NOMO-1 treated with DMSO at 0.1 percent for 48 hours (cell line): Measurements from ENCODE around the gene TOP1.
"Not testable (repeated sequence)": the region's sequence is repeated elsewhere in the genome, so short reads cannot be mapped to it uniquely, and the experiment has no call there.

Experiments used
- DNase-seq: peaks from one replicate; lab custom pipeline; 2025; ENCODE audit not compliant: unreplicated experiment; lab: John Stamatoyannopoulos, UW

TOP1 gene

DNA sequence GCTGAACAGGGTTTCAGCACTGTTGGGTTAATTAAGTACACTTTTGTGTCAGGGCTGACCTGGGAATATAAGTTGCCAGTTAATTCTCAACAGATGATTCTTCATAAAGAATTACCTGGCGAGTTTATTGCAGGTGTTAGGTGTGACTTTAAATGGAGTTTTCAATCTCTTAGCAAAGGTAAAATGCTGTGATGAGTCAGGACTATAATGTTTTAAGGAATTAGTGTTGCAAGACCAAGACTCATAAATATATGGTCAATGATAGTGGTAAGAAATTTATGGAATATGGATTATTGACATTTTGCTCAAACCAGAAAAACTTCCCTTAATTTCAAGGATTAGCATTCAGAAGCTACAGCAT, 58.7 kb downstream of the TOP1 start:
- DNase-seq, result no peak

DNA sequence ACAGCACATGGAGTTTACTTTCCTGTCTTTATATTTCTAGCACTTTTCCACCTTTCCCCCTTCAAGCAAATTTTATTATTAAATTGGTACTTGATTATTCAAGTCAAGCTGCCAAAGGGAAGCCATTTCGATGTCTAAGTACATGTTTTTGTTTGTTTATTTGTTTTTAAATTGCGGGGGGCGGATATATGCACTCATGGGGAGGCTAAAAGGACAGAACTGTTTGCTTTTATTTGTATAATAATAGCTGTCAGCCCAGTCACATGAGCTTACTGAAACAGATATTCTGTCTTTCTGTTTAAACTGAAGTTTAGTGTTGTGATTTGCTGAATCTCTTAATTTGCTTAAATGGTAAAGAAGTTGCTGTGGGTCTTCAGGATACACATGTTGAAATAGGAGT, 59.2 kb downstream of the TOP1 start:
- no peak for DNase-seq

DNA sequence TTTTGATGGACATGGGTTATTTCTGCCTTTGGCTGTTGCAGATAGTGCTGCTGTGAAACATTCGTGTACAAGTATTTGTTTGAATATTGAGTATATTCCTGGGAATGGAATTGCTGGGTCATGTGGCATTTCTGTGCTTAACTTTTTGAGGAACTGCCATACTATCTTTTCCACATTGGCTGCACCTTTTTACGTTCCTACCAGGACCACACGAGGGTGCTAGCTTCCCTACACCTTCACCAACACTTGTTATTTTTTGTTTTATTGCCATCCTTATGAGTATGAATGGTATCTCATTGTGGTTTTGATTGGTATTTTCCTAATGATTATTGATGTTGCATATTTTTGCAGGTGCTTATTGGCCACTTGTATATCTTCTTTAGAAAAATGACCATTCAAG, 60.9 kb downstream of the TOP1 start:
- DNase-seq, result no peak

DNA sequence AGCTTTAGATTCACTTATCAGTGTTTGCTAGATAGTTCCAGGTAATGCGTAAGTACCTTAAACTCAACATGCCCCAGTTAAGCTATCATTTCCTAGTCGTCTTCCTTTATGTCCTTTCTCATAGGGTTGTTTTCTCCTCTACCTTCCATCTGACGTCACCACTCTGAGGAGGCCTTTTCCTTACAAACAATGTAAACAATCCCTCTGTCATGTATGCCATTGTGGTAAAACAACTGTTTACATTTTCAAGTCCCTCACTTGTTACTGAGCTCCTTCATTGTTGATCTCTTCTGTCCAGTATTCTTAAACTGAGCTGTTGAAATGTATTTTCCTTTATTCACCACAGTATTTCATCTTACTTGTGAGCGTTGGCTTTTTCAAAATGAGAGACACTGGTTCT, 63.3 kb downstream of the TOP1 start:
- DNase-seq, result no peak

DNA sequence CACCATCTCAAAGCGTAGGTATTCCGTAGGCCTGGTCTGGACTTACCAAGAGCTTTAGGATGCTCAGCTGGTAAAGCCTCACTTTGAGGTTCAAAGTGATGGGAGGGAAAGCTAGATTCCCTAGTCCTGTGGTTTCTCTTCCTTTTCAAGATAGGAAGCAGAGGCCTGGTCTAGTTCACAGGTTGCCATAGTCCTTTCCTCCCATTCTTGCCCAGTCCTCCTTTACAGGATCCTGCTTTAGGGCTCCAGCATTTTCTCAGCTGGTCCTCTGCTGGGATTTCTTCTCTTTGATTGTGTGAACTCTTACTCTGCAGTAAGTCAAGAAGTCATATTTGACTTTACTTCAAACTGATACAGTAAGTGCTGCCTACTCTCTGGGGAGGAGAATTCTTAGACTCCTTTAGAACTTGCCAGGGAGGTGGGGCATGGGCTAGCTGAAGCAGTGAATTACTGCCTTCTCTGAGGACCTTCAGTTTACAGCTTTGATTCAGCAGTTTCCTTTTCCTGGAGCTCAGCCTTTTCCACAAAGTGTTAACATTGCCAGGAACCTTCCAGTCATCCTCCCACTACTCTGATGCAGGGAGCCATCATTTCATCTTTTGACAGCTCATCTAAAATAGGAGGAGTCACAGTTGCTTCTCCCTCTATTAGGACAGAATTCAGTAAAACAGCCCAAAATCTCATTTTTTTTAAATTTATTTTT, 65.9 kb downstream of the TOP1 start:
- DNase-seq, result no peak

DNA sequence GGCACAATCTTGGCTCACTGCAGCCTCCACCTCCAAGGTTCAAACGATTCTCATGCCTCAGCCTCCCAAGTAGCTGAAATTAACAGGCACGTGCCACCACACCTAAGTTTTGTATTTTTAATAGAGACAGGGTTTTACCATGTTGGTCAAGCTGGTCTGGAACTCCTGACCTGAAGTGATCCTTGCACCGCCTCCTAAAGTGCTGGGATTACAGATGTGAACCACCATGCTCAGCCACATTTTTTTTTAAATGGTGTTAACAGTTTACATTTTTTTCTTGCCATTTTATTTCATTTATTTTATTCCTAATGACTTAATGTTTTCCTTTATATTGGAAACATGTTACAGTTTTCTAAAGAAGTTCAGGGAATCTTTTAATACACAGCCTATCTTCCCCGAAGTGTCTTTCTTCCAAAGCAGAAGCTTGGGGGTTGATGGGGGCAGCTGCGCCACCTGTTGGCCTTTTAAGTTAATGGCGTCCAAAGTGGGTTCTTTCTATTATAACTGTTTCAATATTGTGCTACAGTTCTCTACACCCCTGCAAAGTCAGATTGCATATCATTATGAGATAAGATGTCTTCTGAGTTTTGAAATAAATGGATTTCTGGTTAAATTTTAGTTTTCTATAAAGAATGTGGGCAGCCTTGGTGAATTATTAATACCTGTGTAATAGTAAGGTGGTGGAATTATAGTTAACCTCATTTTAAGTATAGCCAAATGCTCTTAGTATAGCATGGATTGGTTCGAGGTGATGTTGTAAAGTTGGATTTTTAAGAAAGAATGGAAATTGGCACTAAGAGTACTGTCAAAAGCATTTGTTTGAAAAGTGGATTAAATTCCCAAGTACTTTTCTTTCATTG, 66.7 kb downstream of the TOP1 start:
- DNase-seq, result peak; percentile 61

DNA sequence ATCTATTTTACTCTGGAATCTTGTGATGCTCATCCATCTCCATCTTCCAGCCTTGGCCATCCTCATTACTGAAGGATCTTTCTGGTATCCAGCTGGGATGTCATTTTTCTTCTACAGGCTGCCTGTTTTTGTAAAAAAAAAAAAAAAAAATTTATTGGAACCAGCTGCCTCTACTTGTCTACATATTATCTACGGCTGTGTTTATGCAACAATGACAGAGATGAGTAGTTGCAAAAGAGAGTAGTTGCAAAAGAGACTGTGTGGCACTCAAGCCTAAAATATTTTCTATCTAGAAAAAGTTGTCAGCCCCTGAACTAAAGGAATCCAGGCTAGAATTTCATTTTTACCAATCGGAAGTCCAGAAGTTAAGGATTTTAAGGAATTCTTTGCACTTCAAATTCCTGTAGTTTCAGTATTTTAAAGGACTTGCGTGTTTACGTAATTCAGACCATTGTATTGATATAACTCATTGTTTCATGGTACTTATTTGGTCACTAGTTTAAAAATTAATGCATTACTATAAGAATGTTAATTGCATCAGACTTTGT, 70.2 kb downstream of the TOP1 start:
- DNase-seq, result peak; percentile 39

DNA sequence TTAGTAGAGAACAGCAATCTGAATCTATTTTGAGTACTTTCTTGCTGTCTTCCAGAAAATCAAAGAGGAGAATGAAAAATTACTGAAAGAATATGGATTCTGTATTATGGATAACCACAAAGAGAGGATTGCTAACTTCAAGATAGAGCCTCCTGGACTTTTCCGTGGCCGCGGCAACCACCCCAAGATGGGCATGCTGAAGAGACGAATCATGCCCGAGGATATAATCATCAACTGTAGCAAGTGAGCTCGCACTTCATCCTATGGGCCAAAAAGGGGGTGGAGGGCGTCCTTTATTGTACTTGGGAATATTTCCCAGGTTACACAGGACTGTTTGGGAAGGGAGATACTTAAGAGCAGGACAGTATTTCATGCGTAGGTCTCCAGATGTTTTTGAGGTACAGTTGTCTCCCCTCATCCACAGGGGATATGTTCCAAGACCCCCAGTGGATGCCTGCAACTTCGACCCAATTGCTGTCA, 71.4 kb downstream of the TOP1 start:
- DNase-seq, result no peak

DNA sequence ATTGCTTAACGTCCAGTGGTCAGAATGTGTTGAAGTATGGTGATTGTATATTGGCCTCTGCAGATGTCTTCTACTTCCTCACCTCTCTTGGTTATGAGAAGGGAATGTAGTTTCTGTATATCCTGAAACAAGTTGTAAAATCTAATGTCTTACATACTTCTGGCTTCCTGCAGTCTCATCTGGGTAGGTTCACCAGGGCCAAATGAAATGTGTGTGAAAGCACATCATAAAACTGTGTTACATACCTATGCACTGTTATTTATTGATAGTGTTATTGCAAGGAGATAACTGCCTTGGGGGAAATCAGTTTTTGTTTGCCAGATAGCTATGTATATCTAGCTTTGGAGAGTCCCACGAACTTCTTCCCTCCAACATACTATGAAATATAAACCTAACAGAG, 73.0 kb downstream of the TOP1 start:
- no peak for DNase-seq

DNA sequence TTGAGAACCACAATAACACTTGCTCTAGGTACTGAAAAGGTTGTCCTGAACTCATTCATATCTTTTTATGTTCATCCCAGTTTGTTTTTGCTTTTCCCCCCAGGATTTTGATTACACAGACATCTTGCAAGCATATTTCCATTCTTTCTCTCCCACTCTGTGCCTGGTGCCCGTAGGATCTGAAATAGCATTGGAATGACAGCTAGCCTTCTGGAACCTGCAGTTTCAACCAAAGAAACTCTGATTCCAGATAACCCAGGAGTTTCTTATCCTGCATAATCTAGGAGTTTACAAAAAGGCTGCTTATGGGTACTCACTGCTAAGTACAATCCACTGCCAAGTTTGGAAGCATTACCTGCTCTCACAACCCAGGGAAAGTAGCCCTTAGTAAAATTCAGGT, 79.9 kb downstream of the TOP1 start:
- DNase-seq, result no peak

DNA sequence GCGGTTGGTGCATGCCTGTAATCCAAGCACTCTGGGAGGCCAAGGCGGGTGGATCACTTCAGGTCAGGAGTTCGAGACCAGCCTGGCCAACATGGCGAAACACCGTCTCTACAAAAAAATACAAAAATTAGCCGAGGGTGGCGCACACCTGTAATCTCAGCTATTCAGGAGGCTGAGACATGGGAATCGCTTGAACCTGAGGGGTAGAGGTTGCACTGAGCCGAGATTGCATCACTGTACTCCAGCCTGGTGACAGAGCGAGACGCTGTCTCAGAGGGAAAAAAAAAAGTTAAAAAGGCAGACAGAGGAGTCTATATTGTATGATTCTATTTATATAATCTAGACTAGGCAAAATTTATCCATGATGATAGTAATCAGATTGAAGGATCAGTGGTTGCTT, 81.4 kb downstream of the TOP1 start:
- no peak for DNase-seq

DNA sequence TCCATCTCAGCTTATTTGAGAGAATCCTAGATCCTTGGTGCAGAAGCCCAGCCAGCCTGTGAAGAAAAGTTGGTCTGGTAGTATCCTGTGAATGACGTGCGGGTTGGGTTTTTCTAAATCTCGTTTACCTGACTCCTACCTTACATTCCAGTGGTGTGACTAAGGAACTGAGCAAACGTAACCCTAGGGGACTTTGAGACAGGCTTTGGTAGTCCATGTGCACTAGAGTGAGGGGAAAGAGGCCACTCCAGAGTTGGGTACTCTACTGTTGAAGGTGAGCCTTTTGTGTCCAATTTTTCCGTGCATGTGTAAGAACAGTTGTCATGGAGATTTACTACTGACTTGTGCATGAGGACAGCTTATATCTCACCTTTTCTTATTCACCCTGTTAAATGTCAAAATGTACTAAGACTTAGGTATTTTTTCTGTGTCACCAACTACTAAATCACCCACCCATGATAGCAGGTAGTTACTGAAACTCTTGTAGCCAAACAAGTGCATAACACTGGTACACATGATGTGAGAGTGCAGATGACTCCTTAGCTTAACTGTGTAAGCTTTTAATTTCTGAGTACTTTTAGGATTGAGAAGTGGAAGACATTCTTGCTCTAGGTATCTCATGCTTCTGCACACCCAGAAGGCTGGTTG, 82.4 kb downstream of the TOP1 start:
- no peak for DNase-seq

DNA sequence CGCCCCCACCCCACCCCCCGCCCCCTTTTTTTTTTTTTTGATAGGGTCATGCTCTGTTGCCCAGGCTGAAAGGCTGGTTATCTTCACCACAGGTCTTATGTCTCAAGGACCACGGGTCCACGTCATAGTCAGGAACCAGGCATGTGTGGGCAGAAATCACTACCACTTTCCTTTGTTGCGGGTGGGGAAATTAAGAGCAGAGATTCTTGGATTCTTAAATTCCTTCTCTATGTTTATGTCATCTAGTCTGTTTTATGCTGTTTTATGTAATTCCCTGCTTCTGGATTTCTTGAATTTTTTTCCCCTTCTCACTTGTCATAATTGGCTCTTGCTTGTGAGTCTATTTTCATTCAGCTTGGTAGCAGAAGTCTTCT, 82.9 kb downstream of the TOP1 start:
- no peak for DNase-seq

DNA sequence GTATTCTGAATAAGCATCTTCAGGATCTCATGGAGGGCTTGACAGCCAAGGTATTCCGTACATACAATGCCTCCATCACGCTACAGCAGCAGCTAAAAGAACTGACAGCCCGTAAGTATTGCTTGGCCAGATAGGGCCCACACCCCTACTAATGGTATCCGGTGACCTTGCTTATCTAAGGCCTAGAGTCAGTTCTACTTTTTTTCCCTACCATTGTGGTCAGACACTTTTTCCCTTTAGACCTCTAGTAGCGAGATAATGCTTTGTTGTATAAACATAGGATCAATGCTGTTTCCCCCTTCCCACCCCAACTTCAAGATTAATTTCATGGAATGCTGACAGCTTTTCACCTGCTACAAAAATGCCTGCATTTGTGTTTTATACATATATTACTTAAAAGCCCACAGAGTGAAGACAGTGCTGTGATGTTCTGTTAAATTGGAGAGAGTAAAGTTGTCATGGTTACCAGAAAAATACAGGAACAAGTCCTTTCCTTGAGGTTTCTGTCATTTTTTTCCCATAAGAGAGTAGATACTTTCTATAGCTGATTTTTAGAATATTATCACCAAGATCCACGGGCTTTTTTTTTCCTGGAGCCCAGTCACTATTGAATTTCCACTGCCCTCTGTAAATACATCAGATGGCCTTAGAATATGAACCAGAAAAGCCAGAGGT, 87.8 kb downstream of the TOP1 start:
- no peak for DNase-seq

DNA sequence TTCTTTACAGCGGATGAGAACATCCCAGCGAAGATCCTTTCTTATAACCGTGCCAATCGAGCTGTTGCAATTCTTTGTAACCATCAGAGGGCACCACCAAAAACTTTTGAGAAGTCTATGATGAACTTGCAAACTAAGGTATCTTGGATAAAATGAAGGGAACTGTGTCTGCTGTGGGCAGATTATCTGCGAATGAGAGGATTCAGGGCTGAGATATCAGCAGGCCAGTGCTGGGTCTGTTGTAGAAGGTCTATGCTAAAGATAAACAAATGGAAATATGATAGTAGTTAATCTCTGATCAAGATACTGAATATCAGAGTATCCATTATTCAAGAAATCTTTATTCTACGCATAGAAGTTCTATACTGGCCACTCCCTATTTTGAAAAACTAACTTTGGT, 89.5 kb downstream of the TOP1 start:
- not testable (repeated sequence) for DNase-seq

DNA sequence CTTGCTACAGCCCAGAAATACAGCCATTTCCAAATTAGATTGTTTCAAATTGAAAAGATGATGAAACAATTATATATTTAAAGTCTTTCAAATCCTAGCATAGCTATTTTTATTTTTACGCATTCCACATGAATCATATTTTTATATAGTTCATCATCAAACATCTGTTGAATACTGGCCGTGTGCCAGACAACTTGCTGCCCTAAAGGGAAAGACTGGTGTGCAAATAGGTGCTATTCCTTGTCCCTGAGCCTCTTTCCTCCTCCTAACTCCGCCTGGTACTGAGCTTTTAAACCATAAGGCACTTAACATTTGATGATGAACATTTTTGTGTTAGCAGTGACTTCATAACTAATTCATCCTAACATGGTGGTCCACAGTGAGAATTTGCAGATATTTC, 90.0 kb downstream of the TOP1 start:
- no peak for DNase-seq

DNA sequence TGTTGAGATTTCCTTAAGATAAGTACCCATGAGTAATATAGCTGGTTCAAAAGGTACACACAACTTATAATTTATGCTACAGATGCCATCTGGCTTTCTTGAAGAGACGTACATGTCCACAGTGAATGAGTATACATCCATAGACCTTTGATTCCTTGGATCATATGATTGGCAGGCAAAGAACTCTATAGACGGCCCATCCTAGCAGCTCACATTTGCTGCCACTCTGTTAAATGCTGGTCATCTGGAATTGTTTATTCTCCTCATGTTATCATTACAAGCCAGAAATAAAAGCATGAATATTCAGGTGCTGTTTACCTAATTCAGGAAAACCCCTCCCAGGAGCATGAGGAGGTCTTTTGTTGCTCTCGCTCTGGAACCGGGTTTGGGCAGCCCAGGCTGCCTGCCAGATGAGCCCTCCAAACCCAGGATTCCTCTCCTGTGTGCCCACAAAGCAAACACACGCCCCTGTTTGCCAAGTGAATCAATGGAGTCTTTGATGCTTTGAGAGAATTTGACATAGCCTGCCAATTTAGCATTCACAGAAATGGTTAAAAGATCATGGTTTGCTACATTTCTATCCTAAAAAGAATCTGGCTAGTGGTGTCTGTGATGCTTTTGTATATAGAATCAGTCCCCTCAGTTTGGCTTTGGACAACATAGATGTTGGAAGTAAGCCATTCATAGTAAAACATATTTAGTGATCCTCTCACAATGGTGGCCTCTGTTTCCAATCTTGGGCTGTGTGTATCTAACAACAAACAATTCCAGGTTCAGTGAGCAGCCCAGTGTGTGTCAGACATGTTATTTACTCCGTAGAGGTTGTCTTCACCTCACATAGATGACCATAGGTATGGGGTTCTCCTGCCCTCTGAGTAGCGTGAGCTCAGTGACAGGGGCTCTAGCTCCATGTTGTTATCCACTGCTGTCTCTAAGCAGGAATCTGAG, 91.3 kb downstream of the TOP1 start:
- no peak for DNase-seq

DNA sequence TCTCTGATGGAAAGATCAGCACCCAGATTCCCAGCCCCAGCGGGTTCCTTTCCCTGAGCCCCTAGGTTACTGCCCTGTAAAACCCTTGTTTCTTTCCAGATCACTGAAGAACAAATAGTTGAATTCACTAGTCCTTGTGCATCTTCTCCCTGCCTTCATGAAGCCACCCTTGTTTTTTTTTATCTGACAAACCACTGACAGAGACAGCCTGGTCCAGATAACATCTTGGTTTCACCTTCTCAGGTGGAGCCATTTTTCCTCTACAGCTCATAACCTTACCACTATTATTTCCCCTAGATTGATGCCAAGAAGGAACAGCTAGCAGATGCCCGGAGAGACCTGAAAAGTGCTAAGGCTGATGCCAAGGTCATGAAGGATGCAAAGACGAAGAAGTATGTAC, 92.8 kb downstream of the TOP1 start:
- DNase-seq, result no peak

DNA sequence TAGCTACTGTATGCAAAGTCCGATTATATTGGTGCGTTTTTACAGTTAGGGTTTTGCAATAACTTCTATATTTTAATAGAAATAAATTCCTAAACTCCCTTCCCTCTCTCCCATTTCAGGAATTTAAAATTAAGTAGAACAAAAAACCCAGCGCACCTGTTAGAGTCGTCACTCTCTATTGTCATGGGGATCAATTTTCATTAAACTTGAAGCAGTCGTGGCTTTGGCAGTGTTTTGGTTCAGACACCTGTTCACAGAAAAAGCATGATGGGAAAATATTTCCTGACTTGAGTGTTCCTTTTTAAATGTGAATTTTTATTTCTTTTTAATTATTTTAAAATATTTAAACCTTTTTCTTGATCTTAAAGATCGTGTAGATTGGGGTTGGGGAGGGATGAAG, 95.0 kb downstream of the TOP1 start:
- no peak for DNase-seq

DNA sequence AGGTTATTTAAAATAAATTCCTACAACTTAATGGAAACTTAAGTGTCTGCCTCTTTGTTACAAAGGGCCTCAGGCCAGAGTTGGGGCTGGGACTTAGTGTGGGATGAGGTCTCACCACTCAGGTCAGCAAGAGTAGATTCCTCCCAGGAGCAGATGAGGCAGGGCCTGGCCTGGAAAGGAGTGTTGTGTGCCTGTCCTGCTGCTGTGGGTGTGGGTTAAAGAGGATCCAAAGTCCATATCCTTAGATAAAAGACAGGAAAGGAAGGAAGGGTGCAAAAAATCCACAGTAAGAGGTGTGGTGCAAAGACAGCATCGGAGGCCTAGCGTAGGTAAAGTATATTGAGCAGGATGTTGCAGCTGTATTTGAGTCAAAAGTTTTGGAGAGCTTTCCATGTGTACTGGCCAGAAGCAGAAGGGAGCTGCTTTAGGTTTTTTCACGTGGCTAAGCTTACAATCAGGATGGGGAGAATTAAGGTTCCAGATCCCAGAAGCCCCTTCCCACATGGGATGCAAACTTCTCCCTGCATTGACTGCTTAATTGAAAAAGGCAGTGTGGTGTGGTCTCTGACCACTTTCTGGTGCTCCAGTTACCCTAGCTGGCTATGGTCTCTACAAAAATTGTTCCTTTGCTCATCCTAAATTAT, 96.0 kb downstream of the TOP1 start:
- no peak for DNase-seq
